Stimulated activated CD8-positive, alpha-beta memory T cell treated with anti-CD3 and anti-CD28 coated beads, Interleukin-4, amount 100 ng/mL, for 4 hours (primary cell): ENCODE data around the gene CELA2B.
"Not testable (repeated sequence)": the region's sequence is repeated elsewhere in the genome, so short reads cannot be mapped to it uniquely, and the experiment has no call there.

Experiments
- DNase-seq, 2 donors: peaks; one replicate each; pipeline ENCODE4 v3.0.0-alpha.2; 2020; ENCODE audit warnings: low read depth in 2 of 2, low spot score in 1 of 2

Gene CELA2B

GRCh38 chr1:15465674-15466073 lies 10.2 kb upstream of the CELA2B start:
- DNase-seq, result no peak

DNA sequence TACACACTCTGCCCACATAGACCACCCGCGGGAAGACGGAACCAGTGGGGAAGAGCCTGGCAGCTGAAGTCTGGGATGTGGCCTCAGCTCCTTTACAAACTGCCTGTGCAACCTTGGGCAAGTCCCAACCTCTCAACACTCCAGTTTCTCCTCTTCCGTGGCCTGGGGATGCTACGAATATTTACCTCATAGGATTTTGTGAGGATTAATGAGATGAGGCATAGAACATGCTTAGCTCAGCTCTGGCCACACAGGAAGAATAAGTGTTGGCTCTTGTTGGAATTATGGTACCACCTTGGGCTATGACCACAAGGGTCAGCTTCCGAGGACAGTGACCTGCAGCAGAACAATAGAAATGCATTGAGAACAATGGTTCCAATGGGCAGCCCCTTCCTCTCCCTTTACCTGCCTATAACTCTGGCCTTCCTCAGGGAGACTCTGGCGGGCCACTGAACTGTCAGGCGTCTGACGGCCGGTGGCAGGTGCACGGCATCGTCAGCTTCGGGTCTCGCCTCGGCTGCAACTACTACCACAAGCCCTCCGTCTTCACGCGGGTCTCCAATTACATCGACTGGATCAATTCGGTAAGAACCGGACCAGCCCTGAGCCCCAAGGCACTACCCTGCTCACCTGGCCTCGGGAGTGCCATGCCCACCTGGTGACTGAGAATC lies 8.8 kb upstream of the CELA2B start:
- not testable (repeated sequence) for DNase-seq

- no peak for DNase-seq
These were observed 7.8 kb upstream of the CELA2B start for GRCh38 chr1:15468145-15468544.

DNA sequence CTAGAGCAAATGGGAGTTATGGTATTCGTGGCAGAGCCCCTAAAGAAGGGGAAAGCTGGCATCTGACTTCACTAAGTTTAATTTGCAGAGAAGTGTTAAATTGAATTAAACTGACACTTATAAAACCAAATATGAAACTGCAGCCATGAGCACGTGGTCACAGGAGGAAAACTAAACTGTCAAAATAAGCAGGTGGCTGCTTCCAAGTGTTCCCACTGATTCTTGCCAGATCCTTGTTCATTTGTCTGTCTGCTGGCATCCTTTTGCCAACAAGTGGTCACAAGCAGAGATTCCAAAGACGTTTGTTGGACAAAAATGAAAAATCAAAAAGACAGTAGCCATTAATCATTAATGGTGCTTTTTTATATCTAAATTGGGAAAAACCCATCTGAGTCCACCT lies 6.5 kb upstream of the CELA2B start:
- DNase-seq, result no peak

GRCh38 chr1:15469821-15470448 lies 6.0 kb upstream of the CELA2B start:
- not testable (repeated sequence) for DNase-seq

DNA sequence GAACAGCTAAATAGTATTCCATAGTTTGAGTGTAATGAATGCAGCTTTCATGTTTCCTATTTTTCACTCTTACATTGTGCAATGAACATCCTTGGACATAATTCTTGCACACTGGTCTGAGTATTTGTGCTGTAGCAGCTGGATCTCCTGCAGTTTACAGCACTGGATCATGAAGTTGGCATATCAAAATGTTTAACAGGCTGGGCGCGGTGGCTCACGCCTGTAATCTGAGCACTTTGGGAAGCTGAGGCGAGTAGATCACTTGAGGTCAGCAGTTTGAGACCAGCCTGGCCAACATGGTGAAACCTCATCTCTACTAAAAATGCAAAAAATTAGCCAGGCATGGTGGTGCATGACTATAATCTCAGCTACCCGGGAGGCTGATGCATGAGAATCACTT lies 4.8 kb upstream of the CELA2B start:
- DNase-seq, result not testable (repeated sequence)

DNA sequence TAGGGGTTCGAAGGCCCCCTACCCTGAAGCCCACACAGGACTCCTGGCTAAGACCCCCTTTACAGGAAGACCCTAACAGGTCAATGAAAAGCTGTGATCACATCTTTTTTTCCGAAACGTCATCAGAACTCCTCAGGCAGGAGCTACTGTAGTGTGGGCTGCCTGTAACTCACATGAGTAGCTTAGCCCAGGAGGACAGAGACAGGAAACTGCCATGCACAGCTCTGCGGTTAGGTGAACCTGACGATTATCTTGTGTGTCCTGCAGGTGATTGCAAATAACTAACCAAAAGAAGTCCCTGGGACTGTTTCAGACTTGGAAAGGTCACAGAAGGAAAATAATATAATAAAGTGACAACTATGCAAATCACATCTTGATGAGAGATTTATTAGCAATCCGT lies 4.2 kb upstream of the CELA2B start:
- not testable (repeated sequence) for DNase-seq

DNA sequence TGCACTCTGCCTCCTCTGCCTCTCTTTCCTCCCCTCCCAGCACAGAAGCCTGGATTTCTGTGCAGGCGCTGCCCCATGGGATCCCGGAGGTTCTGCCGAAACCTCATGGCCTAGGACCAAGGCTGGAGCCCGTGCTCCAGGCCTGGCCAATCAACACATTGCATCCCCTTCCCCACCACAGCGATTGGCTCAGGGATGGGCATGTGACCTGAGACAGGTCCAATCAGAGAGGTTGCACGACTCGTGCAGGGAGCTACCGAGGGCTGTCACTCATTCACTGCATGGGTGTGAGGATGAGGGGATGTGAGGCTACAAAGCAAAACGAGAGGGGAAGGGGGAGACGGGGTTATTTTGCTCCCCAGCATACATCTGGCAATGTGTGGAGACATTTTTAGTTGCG lies 3.3 kb upstream of the CELA2B start:
- no peak for DNase-seq

- DNase-seq, result no peak
These were observed 1.0 kb downstream of the CELA2B start for GRCh38 chr1:15476927-15477326.

DNA sequence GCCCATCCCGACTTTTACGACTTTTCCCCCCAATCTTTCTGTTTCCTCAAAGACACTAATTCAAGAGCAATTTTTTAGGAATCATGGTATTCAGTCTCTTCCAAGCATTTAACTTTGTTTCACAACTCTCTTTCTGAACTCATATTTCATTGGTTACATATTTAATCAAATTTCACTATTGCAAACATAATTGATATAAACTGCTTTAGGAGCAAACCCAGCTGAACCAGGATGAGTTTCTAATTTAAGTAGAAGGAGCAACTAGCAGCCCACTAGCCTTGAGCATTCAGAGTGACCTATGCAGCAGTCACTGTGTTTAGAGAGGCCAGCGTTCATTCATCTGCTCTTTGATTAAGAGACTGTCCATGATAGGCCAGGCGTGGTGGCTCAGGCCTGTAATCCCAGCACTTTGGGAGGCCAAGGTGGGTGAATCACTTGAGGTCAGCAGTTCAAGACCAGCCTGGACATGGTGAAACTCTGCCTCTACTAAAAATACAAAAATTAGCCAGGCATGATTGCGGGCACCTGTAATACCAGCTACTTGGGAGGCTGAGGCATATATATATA lies 1.8 kb downstream of the CELA2B start:
- no peak for DNase-seq

DNA sequence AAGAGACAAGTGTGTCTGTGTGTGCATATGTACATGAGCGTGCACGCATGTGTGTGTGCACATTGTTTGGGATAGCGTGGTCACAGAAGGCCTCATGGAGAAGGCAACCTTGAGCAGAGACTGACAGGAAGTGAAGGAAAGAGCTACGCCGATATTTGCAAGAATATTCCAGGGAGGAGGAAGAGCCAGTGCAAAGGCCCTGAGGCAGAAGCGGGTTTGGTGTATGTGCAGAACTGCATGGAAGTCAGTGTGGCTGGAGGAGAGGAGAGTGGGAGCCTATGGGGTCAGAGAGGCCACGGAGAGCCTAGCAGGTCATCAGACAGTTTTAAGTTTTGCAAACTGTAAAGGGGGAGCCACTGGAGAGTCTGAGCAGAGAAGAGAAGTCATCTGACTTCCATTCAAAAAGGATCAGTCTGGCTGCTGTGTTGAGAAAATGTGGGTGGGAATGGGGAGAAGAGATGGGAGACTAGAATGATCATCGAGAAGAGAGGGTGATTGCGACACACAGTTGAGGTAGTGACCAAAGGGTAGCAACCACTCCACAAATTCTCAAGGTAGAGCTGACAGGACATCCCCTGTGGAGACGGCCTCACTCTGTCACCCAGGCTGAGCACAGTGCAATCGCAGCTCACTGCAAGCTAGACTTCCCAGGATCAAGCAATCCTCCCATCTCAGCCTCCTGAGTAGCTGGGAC lies 3.9 kb downstream of the CELA2B start:
- DNase-seq, result no peak

- DNase-seq, result not testable (repeated sequence)
These were observed 6.6 kb downstream of the CELA2B start for GRCh38 chr1:15482455-15482854.

GRCh38 chr1:15482983-15483543 lies 7.2 kb downstream of the CELA2B start:
- not testable (repeated sequence) for DNase-seq

- DNase-seq, result no peak
These were observed 8.1 kb downstream of the CELA2B start for GRCh38 chr1:15483971-15484370.

DNA sequence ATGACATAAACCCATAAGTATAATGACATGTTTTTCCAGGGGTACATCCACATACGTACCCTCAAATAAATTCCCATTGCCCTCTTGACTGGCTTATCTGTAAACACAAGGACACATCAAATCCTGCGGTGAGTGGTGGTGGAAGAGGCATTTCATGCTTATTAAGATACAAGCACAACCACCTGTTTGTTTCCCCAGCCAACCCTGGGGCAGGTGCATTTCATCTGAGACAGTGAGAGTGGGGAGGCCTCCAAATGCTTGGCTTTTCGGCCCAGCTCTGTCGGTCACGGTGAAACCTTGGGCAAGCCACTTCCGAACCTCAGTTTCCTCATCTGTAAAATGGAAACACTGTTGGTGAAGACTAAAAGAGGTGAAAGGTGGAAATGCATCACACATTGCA lies 8.5 kb downstream of the CELA2B start:
- not testable (repeated sequence) for DNase-seq

GRCh38 chr1:15485636-15486035 lies 9.7 kb downstream of the CELA2B start:
- DNase-seq, result no peak

DNA sequence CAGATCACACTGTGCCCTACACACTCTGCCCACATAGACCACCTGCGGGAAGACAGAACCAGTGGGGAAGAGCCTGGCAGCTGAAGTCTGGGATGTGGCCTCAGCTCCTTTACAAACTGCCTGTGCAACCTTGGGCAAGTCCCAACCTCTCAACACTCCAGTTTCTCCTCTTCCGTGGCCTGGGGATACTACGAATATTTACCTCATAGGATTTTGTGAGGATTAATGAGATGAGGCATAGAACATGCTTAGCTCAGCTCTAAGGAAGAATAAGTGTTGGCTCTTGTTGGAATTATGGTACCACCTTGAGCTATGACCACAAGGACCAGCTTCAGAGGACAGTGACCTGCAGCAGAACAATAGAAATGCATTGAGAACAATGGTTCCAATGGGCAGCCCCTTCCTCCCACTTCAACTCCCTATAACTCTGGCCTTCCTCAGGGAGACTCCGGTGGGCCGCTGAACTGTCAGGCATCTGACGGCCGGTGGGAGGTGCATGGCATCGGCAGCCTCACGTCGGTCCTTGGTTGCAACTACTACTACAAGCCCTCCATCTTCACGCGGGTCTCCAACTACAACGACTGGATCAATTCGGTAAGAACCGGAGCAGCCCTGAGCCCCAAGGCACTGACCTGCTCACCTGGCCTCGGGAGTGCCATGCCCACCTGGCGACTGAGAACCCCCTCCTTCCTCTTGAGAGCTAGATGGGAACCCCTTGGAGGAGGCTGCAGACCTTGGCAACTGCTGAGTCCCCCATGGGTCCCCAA lies 11.1 kb downstream of the CELA2B start:
- not testable (repeated sequence) for DNase-seq

DNA sequence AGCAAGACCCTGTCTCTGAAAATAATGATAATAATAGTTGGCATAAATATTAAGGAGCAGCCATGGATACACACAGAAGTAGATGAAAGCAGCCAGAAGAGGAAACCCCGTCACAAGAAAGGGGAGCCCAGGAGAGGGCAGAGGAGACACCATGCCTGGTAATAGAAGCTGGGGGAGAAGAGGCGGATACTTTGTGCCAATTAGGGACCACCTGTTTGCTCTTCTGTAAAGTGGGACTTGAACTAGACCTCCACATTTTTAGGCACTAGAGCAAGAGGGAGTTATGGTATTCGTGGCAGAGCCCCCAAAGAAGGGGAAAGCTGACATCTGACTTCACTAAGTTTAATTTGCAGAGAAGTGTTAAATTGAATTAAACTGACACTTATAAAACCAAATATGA lies 12.5 kb downstream of the CELA2B start:
- no peak for DNase-seq

- DNase-seq, result no peak
These were observed 13.3 kb downstream of the CELA2B start for GRCh38 chr1:15489052-15489736.

GRCh38 chr1:15491010-15491409 lies 15.1 kb downstream of the CELA2B start:
- not testable (repeated sequence) for DNase-seq
